GM19238 (cell line): Measurements from ENCODE around the gene KLHL7.

Source experiments
- DNase-seq: peaks from one replicate; pipeline ENCODE4 v3.0.0; 2011; ENCODE audit warnings: low spot score; ENCODE audit not compliant: insufficient read length

The KLHL7 gene, protein sequence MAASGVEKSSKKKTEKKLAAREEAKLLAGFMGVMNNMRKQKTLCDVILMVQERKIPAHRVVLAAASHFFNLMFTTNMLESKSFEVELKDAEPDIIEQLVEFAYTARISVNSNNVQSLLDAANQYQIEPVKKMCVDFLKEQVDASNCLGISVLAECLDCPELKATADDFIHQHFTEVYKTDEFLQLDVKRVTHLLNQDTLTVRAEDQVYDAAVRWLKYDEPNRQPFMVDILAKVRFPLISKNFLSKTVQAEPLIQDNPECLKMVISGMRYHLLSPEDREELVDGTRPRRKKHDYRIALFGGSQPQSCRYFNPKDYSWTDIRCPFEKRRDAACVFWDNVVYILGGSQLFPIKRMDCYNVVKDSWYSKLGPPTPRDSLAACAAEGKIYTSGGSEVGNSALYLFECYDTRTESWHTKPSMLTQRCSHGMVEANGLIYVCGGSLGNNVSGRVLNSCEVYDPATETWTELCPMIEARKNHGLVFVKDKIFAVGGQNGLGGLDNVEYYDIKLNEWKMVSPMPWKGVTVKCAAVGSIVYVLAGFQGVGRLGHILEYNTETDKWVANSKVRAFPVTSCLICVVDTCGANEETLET

DNA sequence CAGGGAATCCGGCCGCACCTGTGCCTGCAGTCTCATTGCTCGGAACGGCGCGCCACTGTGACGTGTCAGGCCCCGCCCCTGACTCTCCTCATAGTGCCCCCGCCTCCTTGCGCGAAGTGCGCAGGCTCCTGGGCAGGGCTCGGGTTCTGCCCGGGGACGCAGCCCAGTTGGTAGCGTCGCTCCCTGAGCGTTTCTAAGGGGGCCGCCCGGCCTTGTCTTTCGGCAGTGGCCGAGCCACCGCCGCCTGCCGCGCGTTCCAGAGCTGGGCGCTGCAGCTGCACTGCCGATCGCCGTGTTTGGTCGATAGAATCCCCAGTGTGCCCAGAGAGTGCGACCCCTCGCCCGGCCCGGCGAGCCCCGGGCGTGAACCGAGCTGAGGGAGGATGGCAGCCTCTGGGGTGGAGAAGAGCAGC, at the start of gene KLHL7:
TSS of gene KLHL7 (plus strand) at position 142 of the 413 bp plus-strand sequence. CDS start at position 384, 242 bp downstream.
- peak; percentile 88 for DNase-seq

DNA sequence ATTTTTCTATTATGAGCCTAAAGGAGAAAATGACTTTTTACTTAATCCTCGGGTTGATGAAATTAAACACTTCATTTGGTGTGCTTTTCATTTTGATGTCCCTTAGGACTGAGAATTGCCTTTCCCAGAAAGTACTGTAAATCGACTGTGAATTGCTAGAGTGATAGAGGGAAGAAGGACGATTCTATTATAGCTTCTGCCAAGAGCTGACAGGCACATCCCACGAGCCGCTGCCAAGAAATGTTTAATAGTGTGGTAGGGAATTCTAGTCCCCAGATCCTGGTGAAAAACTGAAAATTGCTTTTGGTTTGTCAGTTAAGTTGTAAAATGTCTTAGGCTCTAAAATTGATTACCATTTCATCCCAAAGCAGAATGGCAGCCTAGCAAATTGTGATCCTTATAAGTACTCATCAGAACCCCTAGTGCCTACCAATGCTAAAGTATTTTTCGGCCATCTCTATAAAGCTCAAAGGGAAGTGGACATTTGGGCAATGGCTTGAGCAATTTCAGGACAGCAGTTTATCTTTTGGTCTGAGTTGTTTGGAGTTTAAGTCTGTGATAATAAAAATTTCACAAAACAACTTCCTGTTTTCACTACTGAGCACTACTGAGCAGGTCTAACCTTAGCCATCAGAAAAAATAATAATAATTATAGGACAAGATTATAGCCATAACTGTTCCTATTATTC, 47.0 kb upstream of the KLHL7 start:
- DNase-seq: no peak

DNA sequence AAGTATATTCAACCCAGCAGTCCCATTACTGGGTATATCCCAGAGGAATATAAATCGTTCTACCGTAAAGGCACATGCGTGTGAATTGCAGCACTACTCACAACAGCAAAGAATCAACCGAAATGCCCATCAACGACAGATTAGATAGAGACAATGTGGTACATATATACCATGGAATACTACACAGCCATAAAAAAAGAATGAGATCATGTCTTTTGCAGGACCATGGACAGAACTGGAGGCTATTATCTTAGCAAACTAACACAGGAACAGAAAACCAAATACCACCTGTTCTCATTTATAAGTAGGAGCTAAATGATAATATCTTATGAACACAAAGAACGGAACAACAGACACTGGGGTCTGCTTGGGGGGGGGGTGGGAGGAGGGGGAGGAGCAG, 44.3 kb upstream of the KLHL7 start:
- DNase-seq: no peak

DNA sequence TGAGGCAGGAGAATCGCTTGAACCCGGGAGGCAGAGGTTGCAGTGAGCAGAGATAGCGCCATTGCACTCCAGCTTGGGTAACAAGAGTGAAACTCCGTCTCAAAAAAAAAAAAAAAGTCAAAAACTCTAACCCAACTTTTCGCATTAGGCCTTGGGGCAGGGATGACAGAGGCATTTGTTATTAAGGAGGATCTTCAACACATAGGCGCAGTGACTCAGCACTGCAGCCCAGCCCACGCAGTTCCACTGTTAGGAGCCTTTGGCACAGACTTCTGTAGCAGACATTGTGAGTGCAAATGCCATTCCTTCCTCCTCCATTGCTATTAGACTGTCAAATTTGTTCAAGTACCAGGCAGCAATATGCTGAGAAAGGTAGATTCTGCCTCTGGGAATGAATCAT, 43.1 kb upstream of the KLHL7 start:
- DNase-seq: no peak

DNA sequence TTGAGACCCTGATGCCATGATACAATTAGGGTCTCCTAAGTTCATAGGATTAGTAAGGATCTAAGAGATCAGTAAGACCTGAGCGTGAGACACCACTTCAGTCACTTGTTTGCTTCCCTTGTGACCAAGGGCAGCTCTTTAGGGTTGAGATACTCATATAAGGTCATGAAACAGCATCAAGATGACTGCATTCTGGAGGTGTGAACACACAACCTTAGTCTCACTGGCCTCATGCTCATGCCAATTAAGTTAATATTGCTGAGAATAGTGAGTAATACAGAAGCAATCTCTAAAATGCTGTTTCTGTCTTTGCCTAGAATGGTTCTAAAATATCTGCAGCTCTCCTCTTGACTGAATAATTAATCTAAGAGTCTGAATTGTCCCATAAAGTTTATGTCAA, 39.6 kb upstream of the KLHL7 start:
- no peak for DNase-seq

DNA sequence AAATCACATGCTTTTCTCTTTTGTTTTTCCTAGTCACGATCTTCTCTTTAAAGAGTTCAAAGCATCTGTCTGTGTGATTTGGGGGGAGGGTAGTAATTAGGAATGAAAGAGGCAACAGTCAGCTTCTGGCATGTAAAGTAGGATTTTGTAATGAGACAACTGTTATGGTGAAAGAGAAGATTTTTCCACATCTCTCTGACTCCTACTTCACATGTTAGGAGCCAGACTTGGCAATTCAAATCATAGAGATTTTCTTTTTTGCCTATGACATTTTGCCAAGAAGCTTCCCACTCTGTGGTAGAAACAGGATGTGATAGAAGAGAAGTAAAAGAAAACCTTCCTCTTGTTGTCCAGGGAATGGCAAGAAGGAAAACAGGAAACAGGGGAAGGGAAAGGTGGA, 38.3 kb upstream of the KLHL7 start:
- DNase-seq: no peak

DNA sequence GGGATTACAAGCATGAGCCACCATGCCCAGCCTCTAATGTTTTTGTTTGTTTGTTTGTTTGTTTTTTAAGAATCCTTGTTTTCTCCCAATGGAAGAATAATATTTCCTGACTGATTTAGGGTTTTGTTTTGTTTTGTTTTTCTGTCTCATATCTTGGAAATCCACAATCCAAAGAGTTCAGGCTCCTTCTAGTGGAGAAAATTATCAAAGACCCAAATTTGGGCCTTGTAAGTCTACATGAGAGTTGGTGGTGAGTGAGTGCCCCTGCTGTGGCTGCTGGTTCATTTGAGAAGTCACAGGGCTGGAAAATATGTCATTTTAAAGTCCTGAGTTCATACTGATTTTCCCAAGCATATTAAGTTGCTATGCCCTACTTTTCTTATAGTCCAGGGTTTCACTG, 33.5 kb upstream of the KLHL7 start:
- DNase-seq: no peak

DNA sequence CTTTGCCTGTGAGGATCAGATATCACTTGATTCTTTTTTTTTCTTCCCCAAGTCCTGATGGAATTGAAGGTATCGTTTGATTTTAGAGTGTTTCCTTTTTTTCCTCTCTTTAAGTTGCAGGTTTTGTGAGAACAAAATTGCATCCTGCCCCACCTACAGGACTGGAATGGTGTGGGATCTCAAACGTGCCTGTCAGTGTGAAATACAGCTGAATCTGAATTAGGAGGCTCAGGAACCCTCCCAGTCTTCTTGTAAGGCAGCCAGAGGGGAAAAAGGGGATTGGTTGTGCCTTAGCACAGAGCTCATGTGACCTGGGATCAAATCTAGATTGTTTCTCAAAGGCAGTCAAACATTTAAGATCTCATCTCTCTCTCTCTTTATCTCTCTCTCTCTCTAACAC, 32.7 kb upstream of the KLHL7 start:
- DNase-seq: no peak

DNA sequence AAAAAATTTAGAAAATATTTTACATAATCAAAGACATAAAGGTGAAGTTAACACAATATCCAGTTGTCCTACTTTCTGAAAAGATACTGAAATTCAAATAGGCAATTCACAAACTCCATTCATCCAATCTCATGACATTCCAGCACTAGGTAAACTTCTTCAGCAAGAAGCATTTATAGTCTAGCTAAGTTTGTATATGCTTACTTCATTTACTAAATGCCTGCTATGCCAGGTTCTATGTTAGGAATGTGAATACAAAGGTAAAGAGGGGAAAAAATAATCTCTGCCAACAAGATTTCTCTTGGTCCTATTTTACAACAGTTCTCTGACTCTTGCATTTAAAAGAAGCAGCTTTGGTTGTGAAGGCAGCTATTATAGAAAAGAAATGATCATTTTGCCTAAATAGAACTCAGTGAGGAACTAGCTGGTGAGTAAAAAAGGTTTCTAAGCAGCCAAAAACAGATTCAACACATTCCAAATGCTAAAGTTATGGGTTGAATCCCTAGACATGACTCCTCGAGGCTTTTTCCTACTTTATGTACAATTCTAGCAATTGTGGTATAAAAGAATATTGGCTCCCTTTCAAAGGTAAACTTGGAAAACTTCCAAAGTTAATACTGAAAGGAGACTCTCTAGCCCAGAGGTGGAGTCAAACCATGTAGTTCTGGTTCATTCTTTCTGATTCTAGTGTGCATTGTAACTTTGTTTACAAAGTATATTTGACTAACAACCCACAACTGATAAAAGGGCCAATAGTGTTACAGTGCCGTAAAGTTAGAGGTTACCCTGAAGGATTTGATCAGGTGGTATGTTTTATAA, 30.9 kb upstream of the KLHL7 start:
- DNase-seq: no peak

DNA sequence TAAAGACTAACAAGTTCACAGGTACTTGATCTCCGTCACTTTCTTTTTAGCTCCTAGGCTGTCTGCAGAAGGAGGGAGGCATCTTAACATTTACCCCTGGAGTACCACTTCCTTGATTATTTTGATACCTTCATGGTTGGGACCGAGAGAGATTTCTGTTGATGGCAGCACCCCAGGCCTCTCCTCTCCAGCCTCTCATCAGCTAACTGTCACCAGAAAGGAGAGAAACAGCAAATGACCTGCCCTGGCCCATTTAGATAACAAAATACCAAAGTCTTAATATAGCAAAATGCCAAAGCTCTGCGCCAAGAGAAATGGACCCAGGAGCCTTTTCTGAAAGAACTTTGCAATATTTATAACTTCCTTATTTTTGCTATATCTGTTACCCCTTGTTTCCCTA, 30.0 kb upstream of the KLHL7 start:
- DNase-seq: no peak

DNA sequence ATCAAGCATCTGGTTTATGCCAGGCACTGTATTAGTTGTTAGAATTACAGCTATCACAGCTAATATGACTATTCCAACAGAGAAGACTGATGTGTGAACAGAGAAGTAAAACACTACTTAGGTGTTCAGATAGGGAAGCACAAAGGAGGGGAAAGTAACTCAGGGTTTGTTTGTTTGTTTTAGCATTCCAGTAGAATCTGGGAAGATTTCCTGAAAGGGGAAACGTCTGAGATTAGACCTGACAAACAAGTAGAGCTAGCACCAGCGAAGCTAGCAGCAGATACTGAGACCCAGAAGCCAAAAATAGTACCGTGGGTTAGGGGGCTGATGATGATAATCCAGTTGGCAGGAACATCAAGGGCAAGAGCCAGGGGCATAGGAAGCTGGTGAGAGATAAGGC, 28.8 kb upstream of the KLHL7 start:
- DNase-seq: no peak

DNA sequence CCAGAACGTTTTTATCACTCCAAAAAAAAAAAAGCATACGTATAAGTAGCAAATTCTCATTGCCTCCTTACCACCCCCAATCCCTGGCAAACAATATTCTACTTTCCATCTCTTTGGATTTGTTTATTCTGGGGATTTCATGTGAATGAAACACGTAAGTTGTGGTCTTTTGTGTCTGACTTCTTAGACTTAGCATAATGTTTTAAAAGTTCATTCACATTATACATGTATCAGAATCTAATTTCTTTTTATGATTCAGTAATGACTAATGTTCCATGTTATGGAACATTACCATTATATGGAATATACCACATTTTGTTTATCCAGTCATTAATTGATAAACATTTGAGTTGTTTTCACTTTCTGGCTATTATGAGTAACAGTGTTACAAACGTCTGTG, 12.5 kb upstream of the KLHL7 start:
- no peak for DNase-seq

DNA sequence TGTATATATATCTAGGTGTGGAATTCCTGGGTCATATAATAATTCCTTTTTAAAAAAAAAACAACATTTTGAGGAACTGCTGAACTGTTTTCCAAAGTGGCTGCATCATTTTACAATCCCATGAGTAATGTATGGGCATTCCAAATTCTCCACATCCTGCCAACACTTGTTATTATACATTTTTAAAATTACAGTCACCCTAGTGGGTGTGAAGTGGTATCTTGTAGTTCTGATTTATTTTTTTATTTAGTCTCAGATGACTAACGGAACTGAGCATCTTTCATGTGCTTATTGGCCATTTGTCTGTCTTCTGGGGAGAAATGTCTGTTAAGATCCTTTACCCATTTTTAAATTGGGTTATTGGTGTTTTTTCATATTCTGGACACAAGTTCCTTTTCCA, 12.0 kb upstream of the KLHL7 start:
- no peak for DNase-seq

DNA sequence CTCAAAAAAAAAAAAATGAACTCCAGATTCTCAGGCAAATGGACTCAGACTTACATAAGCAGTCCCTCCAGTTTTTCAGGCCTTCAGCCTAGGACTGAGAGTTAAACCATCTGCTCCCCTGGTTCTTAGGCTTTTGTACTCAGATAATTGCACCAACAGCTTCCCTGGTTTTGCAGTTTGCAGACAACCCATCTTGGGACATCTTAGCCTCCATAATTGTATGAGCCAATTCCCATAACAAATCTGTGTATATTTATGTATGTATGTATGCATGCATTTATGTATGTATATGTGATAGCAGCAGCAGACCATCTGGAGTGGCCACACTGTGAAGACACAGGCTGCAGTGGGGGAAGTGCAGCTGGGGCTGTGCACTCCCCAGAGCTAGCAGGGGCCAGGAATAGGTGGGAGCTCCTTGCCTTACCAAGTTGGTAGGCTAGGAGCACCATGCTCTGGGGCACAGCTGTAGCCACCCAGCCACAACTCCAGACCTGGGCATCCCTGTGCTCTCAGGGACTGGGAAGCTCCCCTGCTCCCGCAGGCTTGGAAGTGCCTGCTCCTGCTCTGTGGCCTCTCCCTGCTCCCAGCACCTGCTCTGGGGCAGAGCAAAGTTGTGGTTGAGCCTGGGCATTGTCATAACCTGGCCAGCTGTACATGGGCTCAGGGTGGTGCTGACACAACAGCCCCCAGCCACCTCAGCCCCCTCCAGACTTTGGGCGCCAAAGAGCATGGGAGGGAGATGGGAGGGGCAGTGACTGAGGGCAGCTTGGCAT, 8.9 kb upstream of the KLHL7 start:
- no peak for DNase-seq

DNA sequence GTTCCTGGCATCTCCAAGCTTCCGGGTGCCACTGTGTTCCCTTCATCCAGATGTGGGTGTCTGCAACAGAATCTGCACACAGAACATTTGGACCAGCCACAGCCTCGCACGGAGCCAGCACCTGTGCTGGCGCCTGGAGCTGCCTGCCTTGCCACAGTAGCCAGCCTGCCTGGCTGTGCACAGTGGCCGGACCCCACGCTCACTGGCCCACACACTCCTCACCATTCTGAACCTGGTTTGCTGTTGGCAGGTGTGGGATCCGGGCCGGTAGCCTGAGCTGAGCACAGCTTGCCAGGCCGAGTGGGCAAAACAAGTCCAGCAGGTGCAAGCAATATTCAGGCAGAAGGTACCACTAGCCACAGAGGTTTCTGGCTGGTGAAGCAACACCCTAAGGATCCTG, 7.6 kb upstream of the KLHL7 start:
- DNase-seq: no peak

DNA sequence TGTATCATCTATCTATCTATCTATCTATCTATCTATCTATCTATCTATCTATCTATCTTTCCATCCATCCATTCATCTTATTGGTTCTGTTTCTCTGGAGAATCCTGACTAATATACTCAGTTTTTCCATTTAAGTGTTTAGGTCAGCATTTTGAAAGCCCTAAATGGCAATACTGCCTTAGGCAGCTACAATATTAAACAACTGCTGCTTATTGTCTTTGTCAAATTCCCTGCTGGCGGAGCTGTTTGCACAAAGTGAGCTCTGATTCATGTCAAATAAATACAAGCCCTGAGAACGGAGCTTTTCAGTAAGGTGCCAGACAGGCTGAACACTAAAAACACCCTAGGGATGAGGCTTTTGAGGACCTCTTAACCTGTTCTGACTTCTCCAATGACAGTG, 7.1 kb upstream of the KLHL7 start:
- DNase-seq: no peak

DNA sequence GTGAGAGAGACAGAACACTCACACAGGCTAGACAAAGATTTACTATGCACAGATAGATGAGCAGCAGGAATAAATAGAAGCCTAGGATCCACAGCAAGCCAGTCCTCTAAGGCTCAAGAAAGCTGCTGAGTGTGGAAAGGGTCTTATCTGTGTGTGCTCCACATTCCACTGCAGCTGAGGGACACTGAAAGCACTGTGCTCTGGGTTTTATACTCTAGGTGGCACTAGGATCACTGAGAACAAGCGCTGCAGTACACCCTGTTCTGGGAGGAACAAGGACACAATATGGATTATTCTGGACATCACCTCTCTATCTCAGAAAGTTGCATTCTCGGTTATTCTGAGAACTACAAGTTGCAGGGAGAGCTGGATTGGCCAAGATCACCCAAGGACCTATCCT, 4.9 kb upstream of the KLHL7 start:
- DNase-seq: no peak

DNA sequence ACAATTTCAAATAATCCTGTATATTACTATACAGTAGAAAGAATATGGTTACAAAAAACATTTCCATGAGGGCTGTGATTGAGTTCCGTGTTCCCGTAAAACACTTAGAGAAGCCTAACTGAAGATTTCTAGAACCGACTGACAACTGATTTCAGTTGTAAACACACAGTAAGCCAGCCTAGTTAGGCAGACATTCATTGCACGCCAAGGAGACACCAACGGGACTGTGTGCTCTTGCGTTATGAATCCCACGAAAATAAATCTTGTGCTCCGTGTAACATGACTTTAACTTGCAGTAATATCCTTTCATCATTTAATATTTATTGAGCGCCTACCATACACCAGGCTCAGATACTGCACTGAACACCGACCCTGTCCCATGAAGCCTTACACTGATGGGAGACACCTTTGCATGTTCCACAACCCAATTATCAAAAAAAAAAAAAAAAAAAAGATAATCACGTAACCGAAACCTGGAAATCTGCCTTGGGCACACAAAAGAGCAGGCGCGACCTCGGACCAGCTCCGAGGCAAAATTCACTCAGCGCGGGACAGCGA, 420 bp upstream of the KLHL7 start:
- no peak for DNase-seq

DNA sequence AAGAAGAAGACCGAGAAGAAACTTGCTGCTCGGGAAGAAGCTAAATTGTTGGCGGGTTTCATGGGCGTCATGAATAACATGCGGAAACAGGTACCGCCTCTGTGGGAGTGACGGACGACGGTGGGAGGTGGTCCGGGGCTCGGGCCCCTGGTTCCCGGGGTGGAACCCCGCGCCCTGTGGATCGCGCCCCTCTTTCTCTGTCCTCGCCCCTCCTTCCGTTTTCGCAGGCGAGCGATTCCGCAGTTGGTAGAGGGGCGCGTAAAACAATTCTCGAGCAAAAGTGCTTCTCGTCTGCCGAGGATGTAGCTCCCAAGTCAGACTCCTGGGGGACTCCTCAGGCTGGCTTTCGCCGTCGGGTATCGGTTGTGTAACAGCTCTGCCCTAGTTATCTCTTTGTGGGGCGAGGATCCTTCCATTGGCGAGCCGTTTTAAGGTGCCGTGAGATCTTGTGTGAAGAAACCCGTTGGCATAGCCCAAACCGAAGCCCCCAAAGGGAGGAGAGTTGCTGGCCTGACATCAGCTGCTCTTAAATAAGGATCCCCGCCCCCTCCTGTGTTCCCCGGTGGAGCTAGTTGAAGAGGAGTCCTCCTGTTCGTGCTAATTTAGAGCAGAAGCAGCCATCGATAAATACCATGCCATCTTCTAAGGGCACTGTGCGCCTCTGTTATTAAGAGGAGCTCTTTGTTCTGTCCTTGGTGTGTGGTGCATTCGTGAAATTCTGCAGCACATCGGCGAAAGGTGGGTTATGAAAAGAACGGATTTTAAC, 655 bp downstream of the KLHL7 start:
- peak; percentile 9 for DNase-seq
